Stimulated activated CD8-positive, alpha-beta memory T cell treated with anti-CD3 and anti-CD28 coated beads, Interleukin-15, amount 100 ng/mL, for 24 hours (primary cell): ENCODE data around the gene AGBL5.
"Not testable (repeated sequence)": the region's sequence is repeated elsewhere in the genome, so short reads cannot be mapped to it uniquely, and the experiment has no call there.

ENCODE experiments used
- DNase-seq: peaks from one replicate; pipeline ENCODE4 v3.0.0-alpha.2; 2020; ENCODE audit warnings: low read depth

The AGBL5 gene

GRCh38 chr2:27118525-27119329 is 67.3 kb downstream of the AGBL5 start, which contains the start of gene CGREF1:
CGREF1 (minus strand) TSS chr2:27119128; CDS start chr2:27104366, 14,762 bp downstream.
- DNase-seq: no peak

- not testable (repeated sequence) for DNase-seq
Observed at GRCh38 chr2:27119330-27119670, 67.8 kb downstream of the AGBL5 start.
